NK-92 treated with Interleukin-12 subunit alpha and Interleukin-12 subunit beta, amount 100 ng/mL, for 24 hours (cell line): ENCODE measurements around the gene PYCARD.
"Not testable (repeated sequence)": the region's sequence is repeated elsewhere in the genome, so short reads cannot be mapped to it uniquely, and the experiment has no call there.

Source experiments
- DNase-seq: peaks from one replicate; lab custom pipeline; 2025; lab: John Stamatoyannopoulos, UW

PYCARD gene

DNA sequence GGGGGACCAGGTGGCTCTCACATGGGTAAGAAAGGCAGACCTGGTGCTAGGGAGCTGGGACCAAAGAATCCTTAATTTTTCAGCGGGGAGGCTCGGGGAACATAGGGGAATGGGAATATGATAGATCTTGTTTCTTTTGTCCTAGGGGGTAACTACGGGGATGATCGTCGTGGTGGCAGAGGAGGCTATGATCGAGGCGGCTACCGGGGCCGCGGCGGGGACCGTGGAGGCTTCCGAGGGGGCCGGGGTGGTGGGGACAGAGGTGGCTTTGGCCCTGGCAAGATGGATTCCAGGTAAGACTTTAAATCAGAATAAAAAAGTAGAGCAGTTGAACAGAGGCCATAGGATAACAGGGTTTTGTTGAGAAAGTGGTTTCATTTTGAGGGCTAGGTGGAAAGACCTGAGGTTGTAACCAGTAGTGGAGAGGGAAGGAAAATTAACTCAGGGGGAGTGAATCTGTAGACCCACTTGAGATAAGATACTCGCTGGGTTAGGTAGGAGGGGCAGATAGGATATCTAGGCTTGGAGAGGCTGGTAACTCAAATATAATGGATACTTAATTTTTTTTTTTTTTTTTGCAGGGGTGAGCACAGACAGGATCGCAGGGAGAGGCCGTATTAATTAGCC lies 11.6 kb downstream of the PYCARD start:
- DNase-seq, result no peak

DNA sequence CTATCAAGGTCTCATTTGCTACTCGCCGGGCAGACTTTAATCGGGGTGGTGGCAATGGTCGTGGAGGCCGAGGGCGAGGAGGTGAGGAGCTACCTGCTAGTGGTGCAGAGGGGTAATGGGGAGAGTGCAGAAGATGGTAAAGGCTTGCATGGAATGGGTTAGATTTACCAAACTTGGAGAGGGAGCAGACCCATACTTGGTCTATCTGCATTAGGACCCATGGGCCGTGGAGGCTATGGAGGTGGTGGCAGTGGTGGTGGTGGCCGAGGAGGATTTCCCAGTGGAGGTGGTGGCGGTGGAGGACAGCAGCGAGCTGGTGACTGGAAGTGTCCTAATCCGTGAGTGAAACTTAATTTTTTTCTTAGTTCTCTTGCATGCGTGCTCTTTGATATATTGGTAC lies 12.5 kb downstream of the PYCARD start:
- DNase-seq, result no peak

DNA sequence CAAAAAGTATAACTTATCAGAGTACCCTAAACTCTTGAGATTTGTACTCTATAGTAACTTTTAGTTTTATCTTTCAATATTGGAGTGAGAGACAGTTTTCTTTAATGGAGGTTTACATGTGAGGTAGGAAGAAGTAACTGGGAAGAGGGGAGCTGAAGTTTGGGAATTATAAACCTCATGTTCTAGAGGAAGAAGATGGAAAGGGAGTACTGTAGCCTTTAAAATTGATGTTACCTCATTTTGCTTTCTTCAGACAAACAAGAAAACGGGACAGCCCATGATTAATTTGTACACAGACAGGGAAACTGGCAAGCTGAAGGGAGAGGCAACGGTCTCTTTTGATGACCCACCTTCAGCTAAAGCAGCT lies 13.2 kb downstream of the PYCARD start:
- no peak for DNase-seq

DNA sequence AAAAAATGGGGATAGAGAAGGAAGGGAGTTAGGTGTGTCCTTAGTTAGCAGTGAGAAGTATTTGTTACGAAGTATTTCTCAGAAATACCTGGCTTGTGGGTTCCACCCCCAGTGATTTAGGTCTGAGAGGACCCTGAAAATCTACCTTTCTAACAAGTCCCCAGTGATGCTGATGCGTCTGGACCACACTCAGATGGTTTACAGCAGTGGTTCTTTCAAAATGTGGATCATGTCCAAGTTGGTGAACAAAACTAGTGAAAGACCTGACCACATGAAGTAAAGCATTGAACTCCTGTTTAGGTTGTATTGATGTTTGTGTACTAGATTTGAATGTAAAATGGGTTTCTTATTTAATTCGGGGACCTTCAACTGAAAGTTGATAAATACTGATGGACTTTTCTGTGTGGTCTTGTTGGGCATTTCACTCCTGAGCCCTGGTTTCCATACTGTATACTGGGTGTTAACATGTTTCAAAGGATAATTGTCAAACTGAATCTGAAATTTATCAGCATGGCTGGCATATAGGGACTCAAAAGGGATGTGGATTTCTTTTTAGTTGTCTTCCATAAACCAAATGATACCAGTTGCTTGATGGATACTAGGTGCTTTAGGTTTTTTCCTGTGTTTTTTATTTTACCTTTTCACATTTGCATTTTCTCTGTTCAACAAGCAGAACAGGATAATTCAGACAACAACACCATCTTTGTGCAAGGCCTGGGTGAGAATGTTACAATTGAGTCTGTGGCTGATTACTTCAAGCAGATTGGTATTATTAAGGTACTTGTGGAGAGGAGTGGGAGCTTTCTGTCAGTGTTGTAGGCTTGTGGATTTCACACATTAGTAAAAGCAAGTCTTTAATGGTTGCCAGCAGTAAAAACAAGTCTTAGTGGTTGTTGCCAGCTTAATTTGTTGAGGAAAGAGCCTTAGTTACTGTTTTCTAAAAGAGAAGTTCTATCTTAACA lies 13.8 kb downstream of the PYCARD start:
- no peak for DNase-seq

DNA sequence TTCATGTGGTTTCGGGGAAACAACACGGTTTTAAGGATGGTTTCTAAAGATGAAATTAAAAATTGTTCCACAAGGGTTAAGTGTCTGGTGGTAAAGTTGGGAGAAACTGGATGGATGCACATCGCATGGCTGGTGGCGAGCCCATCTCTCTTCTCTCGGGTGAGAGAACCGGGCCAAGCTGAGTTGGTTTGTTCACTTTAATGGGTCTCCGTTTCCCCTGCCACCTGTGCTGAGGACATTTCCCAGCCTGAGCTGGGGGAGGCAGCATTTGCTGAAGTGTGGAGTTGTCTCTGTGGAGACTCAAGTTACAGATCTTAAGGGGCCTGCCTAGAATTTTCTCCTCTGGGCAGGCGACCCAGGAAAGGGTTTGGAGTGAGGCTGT lies 14.8 kb downstream of the PYCARD start:
- DNase-seq, result no peak

GRCh38 chr16:31186930-31187807 lies 15.4 kb downstream of the PYCARD start:
- no peak for DNase-seq

- no peak for DNase-seq
Observed at GRCh38 chr16:31186176-31186575, 16.4 kb downstream of the PYCARD start.

DNA sequence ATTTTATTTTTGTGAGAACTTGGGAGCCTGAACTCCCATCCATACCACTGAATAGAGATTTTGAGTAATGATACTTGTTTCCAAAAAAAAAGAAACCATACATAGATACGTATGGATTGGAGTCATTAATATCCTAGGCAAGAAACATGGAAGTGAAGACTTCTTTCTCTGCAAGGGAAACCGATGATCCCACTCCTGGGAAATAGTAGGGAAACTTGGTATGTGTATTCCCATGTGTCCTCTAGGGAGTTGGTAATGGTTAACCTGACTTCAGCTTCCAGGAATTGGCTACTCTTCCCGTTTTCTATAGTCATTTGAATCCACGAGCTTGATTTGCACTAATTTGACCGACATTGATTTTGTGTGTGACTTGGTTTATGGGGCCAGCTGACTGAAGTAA lies 17.2 kb downstream of the PYCARD start:
- DNase-seq, result no peak

- DNase-seq, result no peak
Observed at GRCh38 chr16:31184888-31185287, 17.7 kb downstream of the PYCARD start.

DNA sequence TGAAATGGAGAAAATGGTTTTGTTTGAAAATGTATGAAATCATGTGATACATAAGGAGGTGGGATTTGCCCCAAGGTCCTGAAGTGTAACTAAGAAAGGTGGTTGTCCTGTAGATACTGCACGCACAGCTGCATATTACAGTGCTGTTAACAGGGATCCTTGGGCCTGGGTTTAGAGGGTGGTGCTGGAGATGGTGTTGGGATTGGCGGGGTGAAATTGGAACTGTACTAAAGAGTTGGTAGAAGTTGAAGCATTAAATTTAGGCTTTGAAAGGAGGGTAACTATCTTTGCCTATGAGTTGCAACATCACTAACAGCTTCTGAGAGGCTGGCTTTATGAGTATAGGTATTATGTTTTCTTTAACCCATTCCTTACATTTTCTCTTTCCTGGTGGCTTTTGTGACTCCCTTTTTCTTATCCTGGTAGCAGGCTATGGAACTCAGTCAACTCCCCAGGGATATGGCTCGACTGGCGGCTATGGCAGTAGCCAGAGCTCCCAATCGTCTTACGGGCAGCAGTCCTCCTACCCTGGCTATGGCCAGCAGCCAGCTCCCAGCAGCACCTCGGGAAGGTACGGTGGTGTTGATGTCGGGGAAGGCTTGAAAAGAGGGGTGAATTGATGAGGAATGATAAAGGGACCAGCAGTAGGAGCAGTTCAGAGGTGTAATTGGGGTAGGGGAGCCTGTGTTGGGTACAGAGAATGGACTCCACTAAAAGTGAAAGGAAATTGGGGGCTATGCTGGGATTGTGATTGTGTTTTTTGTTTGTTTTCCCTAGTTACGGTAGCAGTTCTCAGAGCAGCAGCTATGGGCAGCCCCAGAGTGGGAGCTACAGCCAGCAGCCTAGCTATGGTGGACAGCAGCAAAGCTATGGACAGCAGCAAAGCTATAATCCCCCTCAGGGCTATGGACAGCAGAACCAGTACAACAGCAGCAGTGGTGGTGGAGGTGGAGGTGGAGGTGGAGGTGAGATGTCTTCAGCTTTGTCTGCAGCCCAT lies 18.8 kb downstream of the PYCARD start:
- DNase-seq, result no peak

GRCh38 chr16:31182391-31182790 lies 20.2 kb downstream of the PYCARD start:
- DNase-seq, result no peak

DNA sequence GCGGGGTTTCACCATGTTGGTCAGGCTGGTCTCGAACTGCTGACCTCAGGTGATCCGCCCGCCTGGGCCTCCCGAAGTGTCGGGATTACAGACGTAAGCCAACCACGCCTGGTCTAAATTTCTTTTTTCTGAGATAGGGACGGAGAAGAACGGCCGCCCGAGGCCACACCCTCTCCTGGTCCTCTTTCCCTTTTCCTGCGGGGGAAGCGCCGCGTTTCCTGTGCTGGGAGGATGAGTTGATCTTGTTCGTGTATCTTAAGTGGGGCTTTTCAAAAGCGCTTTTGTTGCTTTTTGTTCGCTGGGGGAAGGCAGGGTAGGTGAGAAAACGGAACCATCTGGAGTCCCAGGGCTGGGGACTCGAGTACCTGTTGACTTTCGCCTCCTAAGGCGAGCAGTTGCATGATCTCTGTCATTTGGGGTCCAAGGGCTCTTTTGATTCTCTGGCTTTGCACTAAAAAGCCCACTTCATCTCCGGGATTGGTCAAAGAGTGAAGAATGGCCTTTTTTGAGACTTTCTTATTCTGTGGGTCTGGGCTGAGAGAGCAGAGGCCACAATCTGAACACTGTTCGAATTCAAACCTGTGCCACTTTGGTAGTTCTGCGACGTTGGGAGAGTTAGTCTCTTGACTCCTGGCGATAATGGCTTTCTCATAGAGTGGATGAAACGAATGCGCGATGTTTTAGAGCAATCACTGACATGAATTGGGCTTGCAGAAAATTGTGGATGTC lies 21.3 kb downstream of the PYCARD start:
- DNase-seq, result no peak

- DNase-seq, result peak; percentile 85
Observed at GRCh38 chr16:31179747-31180459, 22.7 kb downstream of the PYCARD start, which contains the start of gene FUS. Gene FUS, plus strand, starts transcription at chr16:31180139. Its CDS starts 76 bp downstream, at chr16:31180215.

DNA sequence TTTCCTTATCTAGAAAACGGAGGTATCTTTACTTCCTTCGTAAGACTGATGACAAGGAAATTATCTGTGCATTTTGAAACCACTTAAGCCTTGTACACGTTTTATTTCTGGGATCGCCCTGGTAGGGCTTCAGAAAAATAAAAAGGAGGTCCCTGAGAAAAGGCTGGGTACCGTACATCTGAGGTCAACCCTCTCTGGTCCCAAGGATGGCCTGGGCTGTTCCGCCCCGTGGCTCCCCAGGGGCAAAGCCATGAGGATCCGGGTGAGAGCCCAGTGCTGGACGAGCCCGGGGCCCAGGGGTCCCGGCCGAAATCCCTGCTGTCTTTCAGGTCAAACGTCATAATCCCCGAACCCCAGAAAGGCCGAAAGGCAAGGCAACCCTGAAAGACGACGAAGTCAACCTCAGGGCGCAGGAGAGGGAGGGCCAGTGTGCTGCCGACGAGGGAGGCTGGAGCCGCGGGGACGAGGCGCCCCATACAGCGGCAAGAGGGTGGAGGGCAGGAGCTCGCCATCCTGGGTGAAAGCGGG lies 23.3 kb downstream of the PYCARD start:
- no peak for DNase-seq

GRCh38 chr16:31177136-31177535 lies 25.4 kb downstream of the PYCARD start:
- DNase-seq, result no peak

- not testable (repeated sequence) for DNase-seq
Observed at GRCh38 chr16:31170048-31170447, 32.5 kb downstream of the PYCARD start.

- no peak for DNase-seq
Observed at GRCh38 chr16:31168848-31169247, 33.7 kb downstream of the PYCARD start.

- DNase-seq, result no peak
Observed at GRCh38 chr16:31167315-31167714, 35.2 kb downstream of the PYCARD start.

- no peak for DNase-seq
Observed at GRCh38 chr16:31157136-31157535, 45.4 kb downstream of the PYCARD start.
